HCT116 (cell line): ENCODE results near the gene CCDC91. TPM values are rescaled to one million over a fixed set of nuclear protein-coding genes. Genes with fewer than 3 reads are reported as not detected.

Source experiments
- ATAC-seq: fragments of 200-7000 bp; cut with Tn5 transposase; 2 replicates; pipeline ENCODE4 v1.9.1; 2020; ENCODE audit warnings: mild to moderate bottlenecking, moderate library complexity
- BruUV-seq: library from RNA; stranded (reverse); fragments of 400-500 nt; replicated peaks from 2 replicates; lab custom pipeline; 2021; lab: Mats Ljungman, UMichigan
- CTCF ChIA-PET: fragments of 300-600 bp; sonication (Branson Sonifier 250); formaldehyde crosslinking; loops from one replicate; lab custom pipeline; 2021; ENCODE audit warnings: antibody characterized with exemption; lab: Charles Lee
- POLR2A ChIA-PET: fragments of 300-600, 350-600 bp; sonication (Branson Sonifier 250); formaldehyde crosslinking; loops from one replicate; lab custom pipeline; 2021; ENCODE audit warnings: antibody characterized with exemption; lab: Charles Lee
- RAD21 ChIA-PET, 2 experiments: fragments of 300-600 bp; sonication (Branson Sonifier 250); formaldehyde crosslinking; loops; one replicate each; lab custom pipeline; 2023; ENCODE audit warnings: low total read pairs in 2 of 2; ENCODE audit not compliant: uncharacterized antibody in 2 of 2, unreplicated experiment in 2 of 2, low non-redundant PET in 1 of 2; lab: Charles Lee
- DNase-seq: peaks from one replicate; pipeline ENCODE4 v3.0.0-alpha.2; 2010; ENCODE audit warnings: low read depth, low spot score
- H2AFZ ChIP-seq: fragments of 200-600 bp; shearing (Covaris generic), sonication (generic); 2 replicates; pipeline ENCODE4 v1.6.1; 2017; ENCODE audit warnings: low read depth, mixed run types, mixed read lengths, antibody characterized with exemption, low read length; ENCODE audit not compliant: poor library complexity, severe bottlenecking
- H3K27ac ChIP-seq: 2 replicates; pipeline ENCODE4 v1.5.1; 2012; ENCODE audit warnings: low read depth, low read length
- H3K27me3 ChIP-seq: fragments of 200-600 bp; sonication (generic); 2 replicates; pipeline ENCODE4 v1.6.1; 2016; ENCODE audit warnings: mixed run types, low read length, mixed read lengths; ENCODE audit not compliant: insufficient read depth
- H3K36me3 ChIP-seq, 2 experiments: fragments of 200-500 bp in 1 of 2; fragments of 200-600 bp in 1 of 2; sonication (Bioruptor generic) in 1 of 2; sonication (generic) in 1 of 2; 2 replicates each; pipeline versions ENCODE4 v1.5.1 to v1.6.1; 2014 to 2016; ENCODE audit warnings: low read length in 2 of 2, inconsistent platforms in 1 of 2, mixed read lengths in 1 of 2, mixed run types in 1 of 2; ENCODE audit not compliant: insufficient read depth in 2 of 2, control insufficient read depth in 1 of 2
- H3K4me1 ChIP-seq, 2 experiments: fragments of 200-600 bp in 1 of 2; sonication (generic) in 1 of 2; 2 replicates each; pipeline versions ENCODE4 v1.5.1 to v1.6.1; 2012 to 2017; ENCODE audit warnings: low read length in 2 of 2, inconsistent platforms in 1 of 2, mild to moderate bottlenecking in 1 of 2, mixed read lengths in 1 of 2, mixed run types in 1 of 2, moderate library complexity in 1 of 2; ENCODE audit not compliant: insufficient read depth in 2 of 2, control insufficient read depth in 1 of 2
- H3K4me2 ChIP-seq: fragments of 200-600 bp; sonication (generic); 2 replicates; pipeline ENCODE4 v1.6.1; 2017; ENCODE audit warnings: mixed run types, low read length, mixed read lengths
- H3K4me3 ChIP-seq, 2 experiments: fragments of 200-600 bp in 1 of 2; sonication (generic) in 1 of 2; replicated peaks in 1 of 2; 2 replicates each; pipeline ENCODE4 v1.5.1; 2011 to 2016; ENCODE audit warnings: low read length in 2 of 2, control low read depth in 1 of 2, low read depth in 1 of 2, mild to moderate bottlenecking in 1 of 2, mixed read lengths in 1 of 2, mixed run types in 1 of 2
- H3K79me2 ChIP-seq: fragments of 200-600 bp; sonication (generic); 2 replicates; pipeline ENCODE4 v1.6.1; 2017; ENCODE audit warnings: mild to moderate bottlenecking, mixed run types, low read length, moderate library complexity, mixed read lengths; ENCODE audit not compliant: insufficient read depth
- H3K9ac ChIP-seq: fragments of 200-600 bp; sonication (generic); 2 replicates; pipeline ENCODE4 v1.6.1; 2016; ENCODE audit warnings: low read length, mixed read lengths
- H3K9me2 ChIP-seq: fragments of 200-600 bp; sonication (generic), shearing (Covaris generic); 2 replicates; pipeline ENCODE4 v1.6.1; 2017; ENCODE audit warnings: mixed run types, mild to moderate bottlenecking, moderate library complexity; ENCODE audit not compliant: insufficient read depth
- H3K9me3 ChIP-seq, 2 experiments: fragments of 200-500 bp in 1 of 2; fragments of 200-600 bp in 1 of 2; sonication (Bioruptor generic) in 1 of 2; sonication (generic) in 1 of 2; 2 replicates each; pipeline ENCODE4 v1.6.1; 2014 to 2017; ENCODE audit warnings: low read length in 2 of 2, mixed read lengths in 2 of 2, inconsistent platforms in 1 of 2, low read depth in 1 of 2, mild to moderate bottlenecking in 1 of 2, mixed run types in 1 of 2, moderate library complexity in 1 of 2; ENCODE audit not compliant: control insufficient read depth in 1 of 2, insufficient read depth in 1 of 2
- H4K20me1 ChIP-seq: fragments of 200-600 bp; sonication (generic), shearing (Covaris generic); 2 replicates; pipeline ENCODE4 v1.6.1; 2017; ENCODE audit warnings: mixed run types, mild to moderate bottlenecking, moderate library complexity; ENCODE audit not compliant: insufficient read depth
- CBX3 ChIP-seq: IDR thresholded peaks from 2 replicates; pipeline ENCODE4 v1.6.1; 2012; ENCODE audit warnings: low read depth
- CEBPB ChIP-seq: IDR thresholded peaks from 2 replicates; pipeline ENCODE4 v1.6.1; 2012; ENCODE audit warnings: low read depth
- EGR1 ChIP-seq: IDR thresholded peaks from 2 replicates; pipeline ENCODE4 v1.6.1; 2012; ENCODE audit warnings: low read depth
- ELF1 ChIP-seq: IDR thresholded peaks from 2 replicates; pipeline ENCODE4 v1.6.1; 2012; ENCODE audit warnings: low read depth, borderline replicate concordance
- EZH2 ChIP-seq: fragments of 200-600 bp; sonication (generic); IDR thresholded peaks from 2 replicates; pipeline ENCODE4 v1.6.1; 2017; ENCODE audit warnings: antibody characterized with exemption, mixed run types
- EZH2phosphoT487 ChIP-seq: fragments of 200-600 bp; IDR thresholded peaks from 2 replicates; pipeline ENCODE4 v1.6.1; 2018; ENCODE audit warnings: antibody characterized with exemption, borderline replicate concordance
- FOSL1 ChIP-seq: IDR thresholded peaks from 2 replicates; pipeline ENCODE4 v1.6.1; 2012; ENCODE audit warnings: low read depth
- JUND ChIP-seq: IDR thresholded peaks from 2 replicates; pipeline ENCODE4 v1.6.1; 2012
- MAX ChIP-seq: IDR thresholded peaks from 2 replicates; pipeline ENCODE4 v1.6.1; 2012
- POLR2A ChIP-seq: IDR thresholded peaks from 2 replicates; pipeline ENCODE4 v1.7.0; 2011; ENCODE audit warnings: borderline replicate concordance; ENCODE audit not compliant: insufficient read depth, insufficient read length; ENCODE audit errors: extremely low read depth
- REST ChIP-seq: IDR thresholded peaks from 2 replicates; pipeline ENCODE4 v1.6.1; 2012; ENCODE audit warnings: low read depth
- SIN3A ChIP-seq: IDR thresholded peaks from 2 replicates; pipeline ENCODE4 v1.6.1; 2012; ENCODE audit warnings: low read depth
- SP1 ChIP-seq: IDR thresholded peaks from 2 replicates; pipeline ENCODE4 v1.6.1; 2012; ENCODE audit warnings: low read depth
- TCF7L2 ChIP-seq: IDR thresholded peaks from 2 replicates; pipeline ENCODE4 v1.7.0; 2011; ENCODE audit warnings: borderline replicate concordance, inconsistent platforms; ENCODE audit not compliant: insufficient read depth, insufficient read length; ENCODE audit errors: extremely low read depth
- YY1 ChIP-seq: IDR thresholded peaks from 2 replicates; pipeline ENCODE4 v1.6.1; 2011; ENCODE audit warnings: low read length, low read depth, moderate library complexity, mild to moderate bottlenecking; ENCODE audit not compliant: insufficient replicate concordance; ENCODE audit errors: extremely low read depth
- ZBTB33 ChIP-seq: IDR thresholded peaks from 2 replicates; pipeline ENCODE4 v1.6.1; 2011; ENCODE audit warnings: mild to moderate bottlenecking, low read length, moderate library complexity; ENCODE audit not compliant: insufficient replicate concordance; ENCODE audit errors: extremely low read depth
- ZFX ChIP-seq: fragments of 450-650 bp; IDR thresholded peaks from 2 replicates; pipeline ENCODE4 v1.6.1; 2017
- ZNF274 ChIP-seq: fragments of 200-500 bp; sonication (Bioruptor generic); IDR thresholded peaks from 2 replicates; pipeline ENCODE4 v1.6.1; 2014; ENCODE audit warnings: mild to moderate bottlenecking, low read depth, low read length, inconsistent platforms
- intact Hi-C: fragments of 100-400 bp; cut with micrococcal nuclease; formaldehyde crosslinking; loops from 2 replicates; pipeline ENCODE4 v1.10.0; 2022
- total RNA-seq: library from RNA; stranded (reverse); gene quantifications from one replicate; pipeline ENCODE4 v1.2.1, GENCODE V29; 2021; ENCODE audit not compliant: unreplicated experiment
- TF ChIP-seq, protein P1 (sequence below), 3 experiments: fragments of 200-600 bp in 1 of 3; sonication (generic) in 1 of 3; IDR thresholded peaks in 2 of 3; conservative IDR thresholded peaks in 1 of 3; 2 replicates each; pipeline ENCODE4 v1.5.1; 2012 to 2017; ENCODE audit warnings: low read depth in 2 of 3, low read length in 2 of 3, antibody characterized with exemption in 1 of 3, borderline replicate concordance in 1 of 3, control low read depth in 1 of 3, mild to moderate bottlenecking in 1 of 3, mixed read lengths in 1 of 3, mixed run types in 1 of 3, moderate library complexity in 1 of 3; ENCODE audit not compliant: insufficient read depth in 1 of 3

Gene CCDC91
- total RNA-seq, 1 experiment from 2014 or later = 18.1 TPM

DNA sequence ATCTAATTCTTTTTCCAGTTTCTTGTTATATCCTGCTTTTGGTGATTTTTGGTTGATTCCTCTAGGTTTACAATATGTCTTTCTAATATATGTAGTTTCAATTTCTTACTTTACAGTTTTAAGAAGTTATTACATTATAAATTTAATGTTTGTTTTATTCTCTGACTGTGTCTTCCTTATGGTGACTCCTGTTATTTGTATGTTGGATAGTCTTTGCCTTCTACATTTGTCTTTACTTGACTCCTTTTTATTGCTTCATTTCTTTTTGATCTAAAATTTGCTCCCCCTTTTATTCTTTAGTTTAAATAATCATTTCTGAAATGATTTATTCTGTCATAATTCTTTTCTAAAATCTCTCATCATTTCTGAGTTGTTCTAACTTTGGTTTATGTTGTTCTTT is 125.8 kb downstream of the CCDC91 start (continued):
- no peak for TF ChIP-seq ZBTB33
- TF ChIP-seq CBX3 = no peak
- TF ChIP-seq MAX = no peak
- TF ChIP-seq REST = no peak

- no peak for ATAC-seq
- Histone ChIP-seq H3K9me2 (no peaks in the 10 kb centered on the region), H3K36me3 (no peaks in the 10 kb centered on the region), H3K79me2 (no peaks in the 10 kb centered on the region), H3K4me2 (no peak overlapping the region), H3K4me3 (no peak overlapping the region), H3K9ac (no peak overlapping the region), H2AFZ (no peak overlapping the region), H3K27me3 (no peaks in the 10 kb centered on the region), H4K20me1 (no peaks in the 10 kb centered on the region), H3K9me3 (no peaks in the 10 kb centered on the region), H3K27ac (no peak overlapping the region), H3K4me1 (peaks cover 0 to 6% of the 10 kb centered on the region in 2 experiments; a peak in 1 of 4 replicates)
- BruUV-seq = no TSS peak
- no peak for DNase-seq
- ChIA-PET RAD21 (no interaction called here), POLR2A (no interaction called here), CTCF (no interaction called here)
- intact Hi-C loops = no loop called here
- TF ChIP-seq POLR2A (no peak), EGR1 (no peak), MAX (no peak), SP1 (no peak), JUND (no peak), FOSL1 (no peak), CBX3 (no peak), CEBPB (no peak), ZNF274 (no peak), EZH2phosphoT487 (no peak), SIN3A (no peak), TCF7L2 (no peak), ELF1 (no peak), EZH2 (no peak), ZFX (no peak), YY1 (no peak)
- TF ChIP-seq, protein P1, sequence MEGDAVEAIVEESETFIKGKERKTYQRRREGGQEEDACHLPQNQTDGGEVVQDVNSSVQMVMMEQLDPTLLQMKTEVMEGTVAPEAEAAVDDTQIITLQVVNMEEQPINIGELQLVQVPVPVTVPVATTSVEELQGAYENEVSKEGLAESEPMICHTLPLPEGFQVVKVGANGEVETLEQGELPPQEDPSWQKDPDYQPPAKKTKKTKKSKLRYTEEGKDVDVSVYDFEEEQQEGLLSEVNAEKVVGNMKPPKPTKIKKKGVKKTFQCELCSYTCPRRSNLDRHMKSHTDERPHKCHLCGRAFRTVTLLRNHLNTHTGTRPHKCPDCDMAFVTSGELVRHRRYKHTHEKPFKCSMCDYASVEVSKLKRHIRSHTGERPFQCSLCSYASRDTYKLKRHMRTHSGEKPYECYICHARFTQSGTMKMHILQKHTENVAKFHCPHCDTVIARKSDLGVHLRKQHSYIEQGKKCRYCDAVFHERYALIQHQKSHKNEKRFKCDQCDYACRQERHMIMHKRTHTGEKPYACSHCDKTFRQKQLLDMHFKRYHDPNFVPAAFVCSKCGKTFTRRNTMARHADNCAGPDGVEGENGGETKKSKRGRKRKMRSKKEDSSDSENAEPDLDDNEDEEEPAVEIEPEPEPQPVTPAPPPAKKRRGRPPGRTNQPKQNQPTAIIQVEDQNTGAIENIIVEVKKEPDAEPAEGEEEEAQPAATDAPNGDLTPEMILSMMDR (IDR thresholded peaks at IDR 0.05 in 2 of 3, conservative IDR thresholded peaks at IDR 0.05 in 1 of 3; ENCODE audit: borderline replicate concordance in 1 of 3, insufficient read depth in 1 of 3, low read depth in 2 of 3, low read length in 2 of 3) = no peak
These were observed 128.0 kb downstream of the CCDC91 start for GRCh38 chr12:28318273-28318672.
